ENCODE results near the gene ACRBP. TPM values are rescaled to one million over a fixed set of nuclear protein-coding genes. Genes with fewer than 3 reads are reported as not detected.

ACRBP gene
- total and polyA plus RNA-seq, 2 experiments from 2014 or later: not detected

DNA sequence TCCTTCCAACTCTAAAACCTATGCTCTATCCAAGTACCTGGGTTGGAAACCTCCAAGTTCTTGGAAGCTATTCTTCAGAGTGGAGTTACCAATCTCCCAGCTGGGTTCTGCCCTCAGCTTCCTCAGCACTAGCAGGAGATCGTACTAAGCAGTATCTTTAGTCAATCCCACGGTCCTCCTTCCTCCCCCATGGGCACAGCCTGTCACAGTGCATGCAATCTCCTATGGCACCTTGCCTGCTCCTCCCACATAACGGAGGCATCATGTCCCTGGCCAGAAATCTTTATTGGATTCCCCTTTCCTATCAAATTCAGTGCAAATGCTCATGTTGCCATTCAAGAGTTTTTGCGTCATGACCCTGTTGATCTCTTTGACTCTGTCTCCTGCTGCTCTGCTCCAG lies 6.1 kb downstream of the ACRBP start:
- H3K79me2 ChIP-seq (ENCODE audit: insufficient read depth): no peaks in the 10 kb centered on the region
- H4K20me1 ChIP-seq (ENCODE audit: insufficient read depth): no peaks in the 10 kb centered on the region
- peak; percentile 22 for DNase-seq
- no peaks in the 10 kb centered on the region; the same call in 1 of the 2 replicates for H3K27me3 ChIP-seq (replicated peaks; ENCODE audit: insufficient read depth)
- no peak overlapping the region for H3K9ac ChIP-seq
- no peak overlapping the region for H3K27ac ChIP-seq
- no peaks in the 10 kb centered on the region for H3K36me3 ChIP-seq (ENCODE audit: low read depth)
- no peaks in the 10 kb centered on the region for H3F3A ChIP-seq (ENCODE audit: insufficient read depth)
- no peak overlapping the region for H3K4me3 ChIP-seq
- H2AFZ ChIP-seq: no peak overlapping the region
- TF ChIP-seq EZH2 (IDR thresholded peaks at IDR 0.05; ENCODE audit: insufficient read depth, poor library complexity, severe bottlenecking) (no peak), EZH2phosphoT487 (IDR thresholded peaks at IDR 0.05; ENCODE audit: insufficient read depth, low read depth) (no peak)
- in situ Hi-C loops (cut with MboI): no loop called here
- H3K9me3 ChIP-seq (ENCODE audit: low read depth): no peaks in the 10 kb centered on the region
- peaks cover 2% of the 10 kb centered on the region; the same call in 1 of the 2 replicates for H3K4me1 ChIP-seq (ENCODE audit: insufficient read depth)
- WGBS, 2 experiments (ENCODE audit: low coverage in 1 of 2, low lambda C conversion rate in 2 of 2, missing lambda C conversion rate in 2 of 2): 24 to 26% methylated on average over 4 of the region's 4 CpGs
- no peak overlapping the region for H3K4me2 ChIP-seq (ENCODE audit: unreplicated experiment)
- H3K9me2 ChIP-seq (ENCODE audit: insufficient read depth): no peaks in the 10 kb centered on the region

- H2AFZ ChIP-seq: no peak overlapping the region
- H3K4me1 ChIP-seq (ENCODE audit: insufficient read depth): peaks cover 8% of the 10 kb centered on the region; the same call in 1 of the 2 replicates
- no peak overlapping the region for H3K4me3 ChIP-seq
- no peak overlapping the region for H3K27ac ChIP-seq
- no peaks in the 10 kb centered on the region for H3K9me3 ChIP-seq (ENCODE audit: low read depth)
- H3K9me2 ChIP-seq (ENCODE audit: insufficient read depth): no peaks in the 10 kb centered on the region
- no peak for DNase-seq
- H3K79me2 ChIP-seq (ENCODE audit: insufficient read depth): no peaks in the 10 kb centered on the region
- no peaks in the 10 kb centered on the region for H3K36me3 ChIP-seq (ENCODE audit: low read depth)
- H3K9ac ChIP-seq: no peak overlapping the region
- 85 to 88% methylated on average over 4 of the region's 4 CpGs for WGBS, 2 experiments (ENCODE audit: low coverage in 1 of 2, low lambda C conversion rate in 2 of 2, missing lambda C conversion rate in 2 of 2)
- no peaks in the 10 kb centered on the region for H3F3A ChIP-seq (ENCODE audit: insufficient read depth)
- no peaks in the 10 kb centered on the region for H4K20me1 ChIP-seq (ENCODE audit: insufficient read depth)
- no peaks in the 10 kb centered on the region; the same call in 1 of the 2 replicates for H3K27me3 ChIP-seq (replicated peaks; ENCODE audit: insufficient read depth)
- in situ Hi-C loops (cut with MboI): no loop called here
- H3K4me2 ChIP-seq (ENCODE audit: unreplicated experiment): no peak overlapping the region
- TF ChIP-seq EZH2 (IDR thresholded peaks at IDR 0.05; ENCODE audit: insufficient read depth, poor library complexity, severe bottlenecking): no peak
Observed at GRCh38 chr12:6640497-6640896, 6.7 kb downstream of the ACRBP start.

DNA sequence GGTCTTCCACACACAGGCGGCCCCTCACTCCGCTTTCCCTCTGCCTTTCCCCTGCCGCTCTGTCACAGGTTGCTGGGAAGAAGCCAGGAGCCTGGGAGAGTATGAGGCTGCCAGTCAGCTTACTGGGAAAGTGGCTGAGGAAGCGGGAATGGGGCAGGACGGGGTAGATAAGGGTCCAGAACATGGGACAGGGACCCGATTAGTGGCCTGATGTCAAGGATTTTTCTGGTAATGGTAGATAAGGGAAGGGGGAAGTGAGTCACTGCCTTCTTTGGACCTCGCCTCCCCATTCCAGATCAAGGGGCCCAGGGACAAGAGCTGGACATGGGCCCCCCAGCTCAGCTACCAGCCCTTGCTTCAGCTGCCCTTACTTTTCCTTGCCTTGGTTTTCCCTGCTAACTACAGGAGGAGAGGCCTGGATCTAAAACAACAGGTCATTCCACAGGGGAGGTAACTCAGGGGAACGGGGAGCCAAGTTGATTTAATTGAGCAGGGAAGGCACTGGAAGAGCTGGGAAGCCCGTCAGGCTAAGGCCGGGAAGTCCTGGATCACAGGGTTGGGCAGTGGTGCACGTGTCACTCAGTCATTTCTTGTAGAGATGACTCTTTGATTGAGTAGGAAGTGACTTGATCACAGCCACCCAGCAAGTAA lies 8.0 kb downstream of the ACRBP start:
- in situ Hi-C loops (cut with MboI): no loop called here
- H3K4me3 ChIP-seq: no peak overlapping the region
- TF ChIP-seq EZH2phosphoT487 (IDR thresholded peaks at IDR 0.05; ENCODE audit: insufficient read depth, low read depth) (no peak), EZH2 (IDR thresholded peaks at IDR 0.05; ENCODE audit: insufficient read depth, poor library complexity, severe bottlenecking) (no peak)
- H2AFZ ChIP-seq: no peak overlapping the region
- H3F3A ChIP-seq (ENCODE audit: insufficient read depth): no peaks in the 10 kb centered on the region
- DNase-seq: no peak
- H3K4me1 ChIP-seq (ENCODE audit: insufficient read depth): peaks cover 8% of the 10 kb centered on the region; the same call in 1 of the 2 replicates
- no peak overlapping the region for H3K9ac ChIP-seq
- H3K27ac ChIP-seq: no peak overlapping the region
- H3K9me3 ChIP-seq (ENCODE audit: low read depth): no peaks in the 10 kb centered on the region
- H3K27me3 ChIP-seq (replicated peaks; ENCODE audit: insufficient read depth): no peaks in the 10 kb centered on the region; the same call in 1 of the 2 replicates
- 58 to 66% methylated on average over 11 of the region's 11 CpGs for WGBS, 2 experiments (ENCODE audit: low coverage in 1 of 2, low lambda C conversion rate in 2 of 2, missing lambda C conversion rate in 2 of 2)
- no peak overlapping the region for H3K4me2 ChIP-seq (ENCODE audit: unreplicated experiment)
- no peaks in the 10 kb centered on the region for H3K9me2 ChIP-seq (ENCODE audit: insufficient read depth)
- no peaks in the 10 kb centered on the region for H3K36me3 ChIP-seq (ENCODE audit: low read depth)
- no peaks in the 10 kb centered on the region for H3K79me2 ChIP-seq (ENCODE audit: insufficient read depth)
- H4K20me1 ChIP-seq (ENCODE audit: insufficient read depth): no peaks in the 10 kb centered on the region

DNA sequence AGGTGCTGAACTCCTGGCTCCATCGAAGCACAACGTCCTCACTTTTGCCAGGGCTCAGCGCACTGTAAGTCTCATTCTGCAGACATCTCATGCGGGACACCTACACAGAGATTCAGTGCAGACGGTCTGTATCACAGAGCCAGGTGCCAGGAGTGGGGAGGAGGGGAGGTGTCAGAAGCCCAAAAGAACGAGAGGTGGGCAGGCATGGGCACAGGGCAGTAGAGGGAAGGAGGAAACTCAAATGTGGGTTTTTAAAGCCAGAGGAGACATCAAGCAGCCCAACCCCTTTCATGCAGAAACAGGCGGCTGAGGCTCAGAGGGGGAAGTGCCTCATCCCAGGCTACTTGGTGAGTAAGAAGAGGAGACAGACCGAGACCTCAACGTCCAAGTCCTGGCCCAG lies 8.9 kb downstream of the ACRBP start:
- Histone ChIP-seq H3K9me3 (ENCODE audit: low read depth) (no peaks in the 10 kb centered on the region), H4K20me1 (ENCODE audit: insufficient read depth) (no peaks in the 10 kb centered on the region), H2AFZ (no peak overlapping the region), H3K79me2 (ENCODE audit: insufficient read depth) (no peaks in the 10 kb centered on the region), H3K9me2 (ENCODE audit: insufficient read depth) (no peaks in the 10 kb centered on the region), H3F3A (ENCODE audit: insufficient read depth) (no peaks in the 10 kb centered on the region), H3K36me3 (ENCODE audit: low read depth) (no peaks in the 10 kb centered on the region), H3K27ac (no peak overlapping the region), H3K27me3 (replicated peaks; ENCODE audit: insufficient read depth) (no peaks in the 10 kb centered on the region; the same call in 1 of the 2 replicates), H3K4me3 (no peak overlapping the region), H3K4me2 (ENCODE audit: unreplicated experiment) (no peak overlapping the region), H3K9ac (no peak overlapping the region), H3K4me1 (ENCODE audit: insufficient read depth) (peaks cover 8% of the 10 kb centered on the region; the same call in 1 of the 2 replicates)
- WGBS, 2 experiments (ENCODE audit: low coverage in 1 of 2, low lambda C conversion rate in 2 of 2, missing lambda C conversion rate in 2 of 2): 76 to 85% methylated on average over 9 of the region's 9 CpGs
- DNase-seq: no peak
- in situ Hi-C loops (cut with MboI): no loop called here
- no peak for TF ChIP-seq EZH2phosphoT487 (IDR thresholded peaks at IDR 0.05; ENCODE audit: insufficient read depth, low read depth)
- TF ChIP-seq EZH2 (IDR thresholded peaks at IDR 0.05; ENCODE audit: insufficient read depth, poor library complexity, severe bottlenecking): no peak
